ENCODE data around the gene UFD1.

Gene UFD1

DNA sequence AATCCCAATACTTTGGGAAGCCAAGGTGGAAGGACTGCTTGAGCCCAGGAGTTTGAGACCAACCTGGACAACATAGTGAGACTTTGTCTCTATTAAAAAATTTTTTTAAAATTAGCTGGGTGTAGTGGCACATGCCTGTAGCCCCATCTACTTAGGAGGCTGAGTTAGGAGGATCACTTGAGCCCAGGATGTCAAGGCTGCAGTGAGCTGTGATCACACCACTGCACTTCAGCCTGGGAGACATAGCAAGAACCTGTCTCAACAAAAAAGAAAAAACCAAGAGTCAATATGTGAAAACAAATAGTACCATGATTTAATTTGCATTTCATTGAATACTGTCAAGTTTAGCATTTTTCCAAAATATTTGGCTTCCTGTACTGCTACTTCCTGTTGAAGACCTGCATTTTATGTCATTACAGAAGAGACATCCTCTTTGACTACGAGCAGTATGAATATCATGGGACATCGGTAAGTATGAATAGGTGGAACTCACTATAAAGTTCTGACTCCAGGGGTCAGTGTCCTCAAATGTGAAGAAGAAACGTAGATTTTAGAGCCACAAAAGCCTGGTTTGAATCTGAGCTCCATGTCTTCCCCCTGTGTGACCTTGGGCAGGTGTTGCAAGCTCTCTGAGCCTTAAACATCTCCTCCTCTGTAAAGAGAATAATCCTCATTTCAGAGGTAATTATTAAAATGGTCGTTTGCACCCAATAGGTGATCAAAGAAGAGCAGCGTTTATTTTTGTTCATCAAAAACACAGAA lies 16.8 kb upstream of the UFD1 start:
- Mint-ChIP-seq H3K27ac (no peak overlapping the region), H3K4me3 (no peak overlapping the region)

GRCh38 chr22:19494676-19495173 lies 15.7 kb upstream of the UFD1 start:
- intact Hi-C loops (cut with micrococcal nuclease) = loop anchor here (10.0 kb wide), 1 partner anchor 130 kb away; no protein-coding TSS in a partner anchor
- no peaks in the 10 kb centered on the region for H3K36me3 Mint-ChIP-seq (ENCODE audit: low read depth)
- no peaks in the 10 kb centered on the region for H3K9me3 Mint-ChIP-seq
- no peaks in the 10 kb centered on the region for H3K4me1 Mint-ChIP-seq (ENCODE audit: low read depth)
- no peak overlapping the region for H3K27ac Mint-ChIP-seq
- no peak overlapping the region for H3K4me3 Mint-ChIP-seq
- no peaks in the 10 kb centered on the region for H3K27me3 Mint-ChIP-seq

More for the DNA sequence above, 16.8 kb upstream of the UFD1 start:
- Mint-ChIP-seq H3K36me3 (ENCODE audit: low read depth) (no peaks in the 10 kb centered on the region), H3K27me3 (no peaks in the 10 kb centered on the region), H3K4me1 (ENCODE audit: low read depth) (no peaks in the 10 kb centered on the region), H3K9me3 (no peaks in the 10 kb centered on the region)
- intact Hi-C loops (cut with micrococcal nuclease) = loop anchor here (10.0 kb wide), 1 partner anchor 129 kb away; no protein-coding TSS in a partner anchor

DNA sequence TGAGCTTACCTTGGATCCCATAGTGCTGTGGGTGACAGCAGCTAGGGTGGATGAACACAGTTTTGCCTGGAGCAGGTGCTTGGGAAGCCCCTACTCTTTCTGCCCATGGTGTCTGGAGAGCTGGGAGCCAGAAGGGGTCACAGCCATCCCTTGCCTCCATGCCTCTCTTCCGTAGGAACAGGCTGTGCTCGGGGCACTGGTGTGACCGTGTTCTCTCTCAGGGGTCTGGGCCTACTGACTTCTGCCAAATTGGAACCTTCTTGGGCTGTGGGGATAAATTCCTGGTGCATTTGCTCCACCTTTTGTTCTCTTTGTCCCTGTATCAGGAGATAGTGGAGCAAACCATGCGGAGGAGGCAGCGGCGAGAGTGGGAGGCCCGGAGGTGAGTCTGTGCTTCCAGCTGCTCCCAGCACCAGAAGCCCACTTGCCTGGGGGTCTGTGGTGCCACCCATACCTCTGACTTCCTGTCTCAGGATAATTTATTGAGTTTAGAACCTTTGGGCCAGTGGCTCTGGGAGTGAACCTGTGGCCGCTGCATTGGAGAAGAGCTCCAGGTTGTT lies 15.1 kb upstream of the UFD1 start:
- Mint-ChIP-seq H3K27ac (no peak overlapping the region), H3K36me3 (ENCODE audit: low read depth) (no peaks in the 10 kb centered on the region), H3K9me3 (no peaks in the 10 kb centered on the region), H3K4me1 (ENCODE audit: low read depth) (no peaks in the 10 kb centered on the region), H3K4me3 (no peak overlapping the region), H3K27me3 (no peaks in the 10 kb centered on the region)
- intact Hi-C loops (cut with micrococcal nuclease) = loop anchor here (10.0 kb wide), 1 partner anchor 131 kb away; no protein-coding TSS in a partner anchor

GRCh38 chr22:19492504-19493174 lies 13.6 kb upstream of the UFD1 start:
- no peaks in the 10 kb centered on the region for H3K4me1 Mint-ChIP-seq (ENCODE audit: low read depth)
- H3K27ac Mint-ChIP-seq = no peak overlapping the region
- H3K9me3 Mint-ChIP-seq = no peaks in the 10 kb centered on the region
- intact Hi-C loops (cut with micrococcal nuclease) = loop anchor here (10.0 kb wide), 1 partner anchor 132 kb away; no protein-coding TSS in a partner anchor
- no peaks in the 10 kb centered on the region for H3K36me3 Mint-ChIP-seq (ENCODE audit: low read depth)
- H3K4me3 Mint-ChIP-seq = no peak overlapping the region
- H3K27me3 Mint-ChIP-seq = no peaks in the 10 kb centered on the region

DNA sequence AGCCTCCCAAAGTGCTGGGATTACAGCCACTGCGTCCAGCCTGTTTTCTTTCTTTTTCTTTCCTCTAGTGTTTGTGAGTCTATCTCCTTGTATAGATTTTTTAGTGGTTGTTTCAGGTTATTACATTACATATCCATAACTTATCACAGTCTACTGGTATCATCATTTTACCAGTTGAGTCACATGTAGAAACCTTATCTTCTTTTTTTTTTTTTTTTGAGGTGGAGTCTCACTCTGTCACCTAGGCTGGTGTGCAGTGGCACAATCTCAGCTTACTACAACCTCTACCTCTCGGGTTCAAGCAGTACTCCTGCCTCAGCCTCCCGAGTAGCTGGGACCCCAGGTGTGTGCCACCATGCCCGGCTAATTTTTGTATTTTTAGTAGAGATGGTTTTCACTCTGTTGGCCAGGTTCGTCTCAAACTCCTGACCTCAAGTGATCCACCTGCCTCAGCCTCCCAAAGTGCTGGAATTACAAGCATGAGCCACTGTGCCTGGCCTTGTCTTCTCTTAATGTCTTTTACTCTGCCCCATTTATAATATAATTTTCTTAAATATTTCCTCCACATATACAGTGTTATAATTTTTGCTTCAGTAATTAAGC lies 11.7 kb upstream of the UFD1 start:
- Mint-ChIP-seq H3K4me1 (ENCODE audit: low read depth) (no peaks in the 10 kb centered on the region), H3K4me3 (no peak overlapping the region), H3K27ac (no peak overlapping the region), H3K27me3 (no peaks in the 10 kb centered on the region), H3K9me3 (no peaks in the 10 kb centered on the region), H3K36me3 (ENCODE audit: low read depth) (no peaks in the 10 kb centered on the region)
- intact Hi-C loops (cut with micrococcal nuclease) = loop anchor here (10.0 kb wide), 1 partner anchor 134 kb away; no protein-coding TSS in a partner anchor

DNA sequence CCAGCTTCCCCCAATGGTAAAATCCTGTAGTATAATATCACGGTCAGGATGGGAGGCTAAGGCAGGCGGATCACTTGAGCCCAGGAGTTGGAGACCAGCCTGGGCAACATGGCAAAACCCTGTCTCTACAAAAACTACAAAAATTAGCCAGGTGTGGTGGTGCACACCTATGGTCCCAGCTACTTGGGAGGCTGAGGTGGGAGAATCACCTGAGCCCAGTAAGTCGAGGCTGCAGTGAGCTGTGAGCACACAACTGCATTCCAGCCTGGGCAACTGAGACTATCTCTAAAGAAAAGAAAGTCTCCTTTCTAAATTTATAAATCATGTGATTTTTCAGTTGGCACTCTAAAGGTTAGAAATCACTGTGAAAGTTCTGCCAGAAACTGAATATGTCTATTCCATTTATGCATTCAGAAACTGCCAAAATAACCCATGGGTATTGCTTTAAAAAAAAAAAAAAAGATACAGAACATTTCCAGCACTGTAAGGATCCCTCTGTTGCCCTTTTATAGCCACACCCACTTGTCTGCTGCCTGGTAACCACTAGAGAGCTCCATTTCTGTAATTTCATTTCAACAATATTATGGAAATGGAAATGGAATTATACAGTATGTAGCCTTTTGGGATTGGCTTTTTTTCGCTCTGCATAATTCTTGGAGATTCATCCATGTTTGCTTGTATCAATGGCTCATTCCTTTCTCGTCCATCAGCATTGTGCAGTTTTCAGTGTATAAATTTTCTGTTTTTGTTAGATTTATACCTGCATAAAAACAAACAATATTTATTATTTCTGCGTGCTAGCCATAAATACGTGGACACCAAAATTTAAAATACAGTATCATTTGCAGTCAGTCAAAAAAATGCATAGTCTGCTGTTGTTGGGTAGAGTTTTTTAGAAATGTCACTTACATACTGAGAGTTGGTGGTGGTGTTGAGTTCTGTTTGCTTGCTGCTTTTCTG lies 10.2 kb upstream of the UFD1 start:
- intact Hi-C loops (cut with micrococcal nuclease) = no loop called here
- H3K27ac Mint-ChIP-seq = no peak overlapping the region
- H3K36me3 Mint-ChIP-seq (ENCODE audit: low read depth) = no peaks in the 10 kb centered on the region
- H3K4me1 Mint-ChIP-seq (ENCODE audit: low read depth) = no peaks in the 10 kb centered on the region
- no peaks in the 10 kb centered on the region for H3K9me3 Mint-ChIP-seq
- H3K27me3 Mint-ChIP-seq = no peaks in the 10 kb centered on the region
- H3K4me3 Mint-ChIP-seq = no peak overlapping the region

DNA sequence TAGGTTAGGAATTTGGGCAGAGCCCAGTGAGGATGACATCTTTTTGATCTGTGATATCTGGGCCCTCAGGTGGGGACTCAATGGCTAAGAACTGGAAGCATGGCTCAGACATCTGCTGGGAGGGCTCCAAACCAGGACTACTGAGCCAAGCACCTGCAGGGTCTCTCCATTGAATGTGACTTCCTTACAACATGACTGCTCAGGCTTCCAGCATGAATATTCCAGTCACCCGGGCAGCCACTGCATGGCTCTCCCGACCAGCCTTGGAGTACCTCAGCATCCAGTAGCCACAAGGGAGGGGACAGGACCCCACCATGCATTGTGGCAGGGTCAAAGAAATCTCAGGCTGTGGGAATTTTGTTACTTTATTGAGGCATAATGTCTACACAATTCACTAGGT lies 9.3 kb upstream of the UFD1 start:
- Mint-ChIP-seq H3K27me3 (no peaks in the 10 kb centered on the region), H3K4me3 (no peak overlapping the region), H3K9me3 (no peaks in the 10 kb centered on the region), H3K36me3 (ENCODE audit: low read depth) (no peaks in the 10 kb centered on the region), H3K27ac (no peak overlapping the region), H3K4me1 (ENCODE audit: low read depth) (peaks cover 5% of the 10 kb centered on the region)
- intact Hi-C loops (cut with micrococcal nuclease) = no loop called here

DNA sequence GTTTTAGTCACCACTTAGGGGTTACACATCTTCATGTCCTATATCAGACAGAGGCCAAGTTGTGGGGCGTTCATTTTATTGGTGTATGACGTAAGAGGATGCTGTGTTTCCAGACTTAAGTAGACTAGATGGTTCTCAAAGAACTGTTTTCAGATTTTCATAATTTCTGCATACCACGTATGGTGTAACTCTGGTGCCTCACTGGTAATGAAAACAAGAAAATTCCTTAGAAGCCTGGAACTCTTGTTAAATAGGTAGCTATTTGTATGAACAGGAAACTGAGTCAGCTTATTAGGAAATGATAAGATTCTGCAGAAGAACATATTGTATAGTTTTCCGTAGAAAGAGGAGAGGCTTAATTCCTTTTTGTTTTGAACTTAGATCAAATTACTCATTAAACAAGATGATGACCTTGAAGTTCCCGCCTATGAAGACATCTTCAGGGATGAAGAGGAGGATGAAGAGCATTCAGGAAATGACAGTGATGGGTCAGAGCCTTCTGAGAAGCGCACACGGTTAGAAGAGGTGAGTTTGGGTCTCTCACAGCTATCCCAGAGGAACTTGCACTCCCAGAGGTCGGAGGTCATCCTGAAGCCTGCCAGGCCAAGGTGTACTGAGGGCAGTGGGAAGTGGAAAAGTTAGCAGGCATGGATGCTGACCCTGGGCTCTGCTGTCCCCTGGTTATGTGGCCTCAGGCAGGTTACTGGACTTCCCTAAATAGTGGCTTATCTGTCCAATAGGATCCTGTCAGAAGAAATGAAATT lies 4.7 kb upstream of the UFD1 start:
- Mint-ChIP-seq H3K4me1 (ENCODE audit: low read depth) (peaks cover 15% of the 10 kb centered on the region), H3K27me3 (no peaks in the 10 kb centered on the region), H3K9me3 (no peaks in the 10 kb centered on the region), H3K36me3 (ENCODE audit: low read depth) (peaks cover 7% of the 10 kb centered on the region), H3K27ac (no peak overlapping the region), H3K4me3 (no peak overlapping the region)
- intact Hi-C loops (cut with micrococcal nuclease) = no loop called here

DNA sequence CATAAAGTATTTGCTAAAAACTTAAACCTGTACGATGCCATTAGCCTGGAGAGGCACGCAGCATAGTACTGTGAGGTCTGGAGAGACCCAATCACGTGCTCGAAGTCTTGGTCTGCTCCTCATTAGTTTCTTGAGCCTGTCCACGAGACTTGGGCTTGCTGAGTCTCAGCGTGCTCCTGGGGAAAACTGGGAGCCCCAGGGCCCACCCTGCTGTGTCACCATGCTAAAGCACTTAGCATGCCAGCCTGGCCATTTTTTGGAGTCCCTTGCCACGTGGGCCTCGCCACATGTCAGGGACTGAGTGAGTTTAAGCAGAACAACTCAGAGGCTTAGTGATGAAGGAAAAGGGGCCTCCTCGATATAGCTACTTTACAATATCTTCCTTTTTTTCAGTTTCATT lies 3.3 kb upstream of the UFD1 start:
- Mint-ChIP-seq H3K27me3 (no peaks in the 10 kb centered on the region), H3K4me1 (ENCODE audit: low read depth) (peaks cover 25% of the 10 kb centered on the region), H3K4me3 (no peak overlapping the region), H3K27ac (no peak overlapping the region), H3K9me3 (no peaks in the 10 kb centered on the region), H3K36me3 (ENCODE audit: low read depth) (peaks cover 12% of the 10 kb centered on the region)
- intact Hi-C loops (cut with micrococcal nuclease) = no loop called here

DNA sequence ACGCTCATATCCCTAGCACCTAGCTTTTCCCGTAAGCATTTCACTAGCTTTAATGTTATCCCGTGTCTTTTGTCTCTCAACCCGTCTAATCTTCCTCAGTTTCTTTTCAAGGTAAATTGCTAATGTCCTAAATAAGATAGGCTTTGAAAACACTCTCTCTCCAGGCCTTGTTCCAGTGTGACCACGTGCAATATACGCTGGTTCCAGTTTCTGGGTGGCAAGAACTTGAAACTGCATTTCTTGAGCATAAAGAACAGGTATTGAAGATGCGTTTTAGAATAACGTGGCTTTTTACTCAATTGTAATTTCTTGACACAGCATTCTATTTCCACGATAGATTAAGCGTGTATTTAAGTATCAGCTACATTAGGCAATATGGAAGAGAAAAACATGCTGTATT lies 1.8 kb upstream of the UFD1 start:
- Mint-ChIP-seq H3K9me3 (no peaks in the 10 kb centered on the region), H3K27ac (no peak overlapping the region), H3K27me3 (no peaks in the 10 kb centered on the region), H3K4me3 (no peak overlapping the region), H3K4me1 (ENCODE audit: low read depth) (peaks cover 32% of the 10 kb centered on the region), H3K36me3 (ENCODE audit: low read depth) (peaks cover 16% of the 10 kb centered on the region)
- intact Hi-C loops (cut with micrococcal nuclease) = no loop called here

- H3K4me3 Mint-ChIP-seq = peak overlapping the region; percentile 88
- intact Hi-C loops (cut with micrococcal nuclease) = no loop called here
Measured at GRCh38 chr22:19480173-19480568, 1.2 kb upstream of the UFD1 start.

GRCh38 chr22:19479355-19480172 lies 571 bp upstream of the UFD1 start, which contains the start of gene CDC45:
Gene CDC45, plus strand, starts transcription at chr22:19479920. Its CDS starts 49 bp downstream, at chr22:19479969.
- Mint-ChIP-seq H3K27me3 (no peaks in the 10 kb centered on the region), H3K4me1 (ENCODE audit: low read depth) (peaks cover 33% of the 10 kb centered on the region), H3K36me3 (ENCODE audit: low read depth) (peaks cover 28% of the 10 kb centered on the region), H3K9me3 (no peaks in the 10 kb centered on the region), H3K27ac (peak within 1 kb of the TSS; percentile 97), H3K4me3 (peak within 1 kb of the TSS; percentile 88)
- intact Hi-C loops (cut with micrococcal nuclease) = loop anchor here (1.0 to 10.0 kb wide), 5 partner anchors 32 to 335 kb away; partner anchors contain the start of genes C22orf39, CLTCL1, ESS2 and MRPL40

More at GRCh38 chr22:19480173-19480568, 1.2 kb upstream of the UFD1 start:
- no peaks in the 10 kb centered on the region for H3K27me3 Mint-ChIP-seq
- peak overlapping the region; percentile 97 for H3K27ac Mint-ChIP-seq
- H3K9me3 Mint-ChIP-seq = no peaks in the 10 kb centered on the region
- peaks cover 22% of the 10 kb centered on the region for H3K36me3 Mint-ChIP-seq (ENCODE audit: low read depth)
- H3K4me1 Mint-ChIP-seq (ENCODE audit: low read depth) = peaks cover 33% of the 10 kb centered on the region
